Activated B cell treated with CpG ODN at 0.5 μM for 24 hours (primary cell): ENCODE measurements around the gene SMIM28. TPM values are rescaled to one million over a fixed set of nuclear protein-coding genes. Genes with fewer than 3 reads are reported as not detected.

ENCODE experiments used
- ATAC-seq: fragments of 200-7000 bp; cut with Tn5 transposase; one replicate; pipeline ENCODE4 v1.10.0; 2021; ENCODE audit warnings: low read depth, mild to moderate bottlenecking, moderate library complexity
- CTCF ChIA-PET: fragments of 350-600 bp; sonication (Branson Sonifier 250); formaldehyde crosslinking; loops from one replicate; lab custom pipeline; 2021; ENCODE audit warnings: antibody characterized with exemption; lab: Charles Lee
- POLR2A ChIA-PET: fragments of 350-600 bp; sonication (Branson Sonifier 250); formaldehyde crosslinking; loops from one replicate; lab custom pipeline; 2021; ENCODE audit warnings: antibody characterized with exemption; lab: Charles Lee
- DNase-seq: peaks from one replicate; pipeline ENCODE4 v3.0.0; 2022
- H3K27ac Mint-ChIP-seq: one replicate; pipeline ENCODE4 v1.8.0; 2020; ENCODE audit warnings: mixed read lengths
- H3K27me3 Mint-ChIP-seq: one replicate; pipeline ENCODE4 v1.8.0; 2021; ENCODE audit warnings: mixed read lengths
- H3K36me3 Mint-ChIP-seq: one replicate; pipeline ENCODE4 v1.8.0; 2021; ENCODE audit warnings: low read depth, mixed read lengths
- H3K4me1 Mint-ChIP-seq: one replicate; pipeline ENCODE4 v1.8.0; 2021; ENCODE audit warnings: mixed read lengths
- H3K4me3 Mint-ChIP-seq: one replicate; pipeline ENCODE4 v1.8.0; 2020; ENCODE audit warnings: mild to moderate bottlenecking, mixed read lengths
- H3K9me3 Mint-ChIP-seq: one replicate; pipeline ENCODE4 v1.8.0; 2020; ENCODE audit warnings: mixed read lengths
- intact Hi-C: fragments of 100-400 bp; cut with micrococcal nuclease; formaldehyde crosslinking; loops from one replicate; pipeline ENCODE4 v1.15.1; 2024
- total RNA-seq: library from RNA; stranded (reverse); gene quantifications from 2 replicates; pipeline ENCODE4 v1.2.3, GENCODE V29; 2022
- TF ChIP-seq, protein P1 (sequence below): fragments of 200-600 bp; IDR thresholded peaks from one replicate; pipeline ENCODE4 v1.8.0; 2022; ENCODE audit warnings: antibody characterized with exemption, mild to moderate bottlenecking

The SMIM28 gene
- total RNA-seq, result not detected in 2 replicates

- CTCF ChIA-PET, result no interaction called here
- no peak within 1 kb of the TSS for H3K4me3 Mint-ChIP-seq
Observed at GRCh38 chr6:138377844-138378243, at the start of gene SMIM28. SMIM28 (plus strand) TSS chr6:138377905; CDS start chr6:138378073, 168 bp downstream.

GRCh38 chr6:138328210-138328609 lies 49.5 kb upstream of the SMIM28 start:
- H3K9me3 Mint-ChIP-seq, result no peaks in the 10 kb centered on the region
- no peaks in the 10 kb centered on the region for H3K36me3 Mint-ChIP-seq
- TF ChIP-seq, protein P1, sequence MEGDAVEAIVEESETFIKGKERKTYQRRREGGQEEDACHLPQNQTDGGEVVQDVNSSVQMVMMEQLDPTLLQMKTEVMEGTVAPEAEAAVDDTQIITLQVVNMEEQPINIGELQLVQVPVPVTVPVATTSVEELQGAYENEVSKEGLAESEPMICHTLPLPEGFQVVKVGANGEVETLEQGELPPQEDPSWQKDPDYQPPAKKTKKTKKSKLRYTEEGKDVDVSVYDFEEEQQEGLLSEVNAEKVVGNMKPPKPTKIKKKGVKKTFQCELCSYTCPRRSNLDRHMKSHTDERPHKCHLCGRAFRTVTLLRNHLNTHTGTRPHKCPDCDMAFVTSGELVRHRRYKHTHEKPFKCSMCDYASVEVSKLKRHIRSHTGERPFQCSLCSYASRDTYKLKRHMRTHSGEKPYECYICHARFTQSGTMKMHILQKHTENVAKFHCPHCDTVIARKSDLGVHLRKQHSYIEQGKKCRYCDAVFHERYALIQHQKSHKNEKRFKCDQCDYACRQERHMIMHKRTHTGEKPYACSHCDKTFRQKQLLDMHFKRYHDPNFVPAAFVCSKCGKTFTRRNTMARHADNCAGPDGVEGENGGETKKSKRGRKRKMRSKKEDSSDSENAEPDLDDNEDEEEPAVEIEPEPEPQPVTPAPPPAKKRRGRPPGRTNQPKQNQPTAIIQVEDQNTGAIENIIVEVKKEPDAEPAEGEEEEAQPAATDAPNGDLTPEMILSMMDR, result no peak
- H3K4me1 Mint-ChIP-seq, result no peaks in the 10 kb centered on the region
- ATAC-seq (no peak), DNase-seq (no peak)
- intact Hi-C loops, result no loop called here
- H3K27me3 Mint-ChIP-seq, result peaks cover 15% of the 10 kb centered on the region
- no peak overlapping the region for H3K27ac Mint-ChIP-seq
- ChIA-PET POLR2A (no interaction called here), CTCF (no interaction called here)
- no peak overlapping the region for H3K4me3 Mint-ChIP-seq

More at GRCh38 chr6:138377844-138378243, at the start of gene SMIM28:
- TF ChIP-seq, protein P1, result no peak
- DNase-seq (no peak), ATAC-seq (no peak)
- POLR2A ChIA-PET, result no interaction called here
- Mint-ChIP-seq H3K27me3 (peaks cover 2% of the 10 kb centered on the region), H3K27ac (no peak within 1 kb of the TSS), H3K4me1 (no peaks in the 10 kb centered on the region), H3K9me3 (no peaks in the 10 kb centered on the region), H3K36me3 (no peaks in the 10 kb centered on the region)
- intact Hi-C loops, result no loop called here

GRCh38 chr6:138330763-138331162 lies 46.9 kb upstream of the SMIM28 start:
- Mint-ChIP-seq H3K4me1 (no peaks in the 10 kb centered on the region), H3K9me3 (no peaks in the 10 kb centered on the region), H3K4me3 (no peak overlapping the region), H3K27me3 (peaks cover 16% of the 10 kb centered on the region), H3K36me3 (no peaks in the 10 kb centered on the region), H3K27ac (no peak overlapping the region)
- ATAC-seq (no peak), DNase-seq (no peak)
- ChIA-PET CTCF (no interaction called here), POLR2A (interaction anchor here (0.5 kb wide), 1 partner anchor 117 kb away, joined by 7 read pairs; no protein-coding TSS in a partner anchor)
- TF ChIP-seq, protein P1, result no peak
- intact Hi-C loops, result no loop called here

DNA sequence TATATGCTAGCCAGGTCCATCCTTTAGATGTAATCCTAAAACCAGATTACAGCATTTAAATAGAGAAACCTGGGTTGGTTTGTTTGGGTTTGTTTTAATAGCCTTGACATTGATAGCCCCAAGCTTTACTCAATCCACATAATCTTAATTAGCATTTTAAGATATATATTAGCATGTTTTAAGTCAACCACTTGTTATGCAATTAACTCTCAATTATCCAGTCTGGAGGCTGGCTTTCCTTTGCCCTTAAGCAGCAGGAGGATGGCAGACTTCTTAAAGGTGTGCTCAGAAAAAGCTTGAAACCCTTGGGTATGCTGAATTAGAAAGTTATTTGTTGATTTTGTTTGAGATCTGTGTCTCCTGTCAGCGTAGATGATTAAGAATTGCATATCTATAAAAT lies 46.3 kb upstream of the SMIM28 start:
- CTCF ChIA-PET, result no interaction called here
- DNase-seq (no peak), ATAC-seq (no peak)
- no peak overlapping the region for H3K4me3 Mint-ChIP-seq
- H3K4me1 Mint-ChIP-seq, result no peaks in the 10 kb centered on the region
- no peaks in the 10 kb centered on the region for H3K9me3 Mint-ChIP-seq
- peaks cover 15% of the 10 kb centered on the region for H3K27me3 Mint-ChIP-seq
- H3K27ac Mint-ChIP-seq, result no peak overlapping the region
- POLR2A ChIA-PET, result no interaction called here
- intact Hi-C loops, result no loop called here
- TF ChIP-seq, protein P1, result no peak
- H3K36me3 Mint-ChIP-seq, result no peaks in the 10 kb centered on the region

GRCh38 chr6:138331984-138332383 lies 45.7 kb upstream of the SMIM28 start:
- Mint-ChIP-seq H3K27me3 (peaks cover 13% of the 10 kb centered on the region), H3K36me3 (no peaks in the 10 kb centered on the region), H3K9me3 (no peaks in the 10 kb centered on the region), H3K4me1 (no peaks in the 10 kb centered on the region), H3K4me3 (no peak overlapping the region), H3K27ac (no peak overlapping the region)
- TF ChIP-seq, protein P1, result no peak
- intact Hi-C loops, result no loop called here
- ATAC-seq, result no peak
- ChIA-PET CTCF (no interaction called here), POLR2A (no interaction called here)
- DNase-seq, result no peak
